ENCODE results near the gene TNRC6C. TPM values are rescaled to one million over a fixed set of nuclear protein-coding genes. Genes with fewer than 3 reads are reported as not detected.

The TNRC6C gene
- total RNA-seq, 2 experiments from 2014 or later = 50.7 to 57.3 TPM

DNA sequence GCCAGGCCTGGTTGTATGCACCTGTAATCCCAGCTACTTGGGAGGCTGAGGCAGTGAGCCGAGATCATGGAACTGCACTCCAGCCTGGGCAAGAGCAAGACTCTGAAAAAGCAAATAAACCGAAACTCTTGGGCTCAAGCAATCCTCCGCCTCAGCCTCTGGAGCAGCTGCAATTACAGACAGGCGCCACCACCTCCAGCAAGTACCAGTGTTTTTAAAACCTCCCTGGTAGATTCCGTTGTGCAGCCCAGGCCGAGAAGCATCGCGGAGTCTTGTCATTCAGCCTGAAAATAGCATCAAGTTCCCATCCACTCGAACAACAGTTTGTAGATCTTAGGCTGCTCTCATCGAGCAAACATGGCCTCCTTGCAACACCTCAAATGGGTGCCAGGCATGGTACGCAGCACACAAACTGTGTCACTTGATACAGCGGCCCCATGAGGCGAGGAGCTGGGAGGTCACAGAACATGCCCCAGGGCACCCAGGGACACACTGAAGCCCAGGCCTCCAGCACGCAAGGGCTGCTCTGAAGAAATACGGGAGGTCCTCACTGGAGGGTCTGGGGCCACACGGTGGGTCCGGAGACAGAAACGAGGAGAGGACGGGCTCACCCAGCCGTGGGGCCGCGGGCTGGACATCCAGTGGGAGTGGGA lies 152.0 kb downstream of the TNRC6C start:
- H3K27ac ChIP-seq (ENCODE audit: low read depth in 1 of 2, low read length in 2 of 2) = no peak overlapping the region
- peaks cover 55% of the 10 kb centered on the region for H3K4me1 ChIP-seq (ENCODE audit: insufficient read depth, low read length)
- peak in 1 of 14 experiments; percentile 18 for DNase-seq
- no peaks in the 10 kb centered on the region for H3K27me3 Mint-ChIP-seq
- ChIA-PET CTCF (interaction anchor here (2.6 kb wide), 1 partner anchor 66 kb away, joined by 7 read pairs; no protein-coding TSS in a partner anchor), POLR2A (interaction anchor here (1.6 to 9.3 kb wide), 2 partner anchors 17 to 24 kb away, joined by 8 to 151 read pairs; partner anchors contain the start of genes TMC6 and TMC8)
- peak overlapping the region; percentile 55 for H3K27ac Mint-ChIP-seq
- intact Hi-C loops (cut with DNase I, micrococcal nuclease) = loop anchor here in 1 of 2 experiments (5.0 kb wide), 1 partner anchor 37 kb away; the partner anchor contains the start of gene C17orf99
- H3K27me3 ChIP-seq (ENCODE audit: control insufficient read depth in 1 of 2, insufficient read depth in 2 of 2, low read length in 2 of 2) = no peaks in the 10 kb centered on the region
- no peak for ATAC-seq (ENCODE audit: poor library complexity)
- H3K4me1 Mint-ChIP-seq (ENCODE audit: low read depth) = peaks cover 46% of the 10 kb centered on the region
- peaks cover 67% of the 10 kb centered on the region for H3K36me3 Mint-ChIP-seq (ENCODE audit: low read depth)
- peaks cover 84% of the 10 kb centered on the region for H3K36me3 ChIP-seq (ENCODE audit: insufficient read depth, low read length)
- no peaks in the 10 kb centered on the region for H3K9me3 ChIP-seq (ENCODE audit: control insufficient read depth in 1 of 2, insufficient read depth in 1 of 2, low read length in 2 of 2)
- H3K4me3 ChIP-seq (ENCODE audit: low read length) = no peak overlapping the region
- no peak overlapping the region for H3K4me3 Mint-ChIP-seq
- H3K9me3 Mint-ChIP-seq = no peaks in the 10 kb centered on the region
- no peak for TF ChIP-seq CTCF (IDR thresholded peaks at IDR 0.05)

GRCh38 chr17:78111016-78111726 lies 152.7 kb downstream of the TNRC6C start:
- Histone ChIP-seq H3K9me3 (ENCODE audit: control insufficient read depth in 1 of 2, insufficient read depth in 1 of 2, low read length in 2 of 2) (no peaks in the 10 kb centered on the region), H3K36me3 (ENCODE audit: insufficient read depth, low read length) (peaks cover 84% of the 10 kb centered on the region), H3K27ac (ENCODE audit: low read depth in 1 of 2, low read length in 2 of 2) (no peak overlapping the region), H3K27me3 (ENCODE audit: control insufficient read depth in 1 of 2, insufficient read depth in 2 of 2, low read length in 2 of 2) (no peaks in the 10 kb centered on the region), H3K4me1 (ENCODE audit: insufficient read depth, low read length) (peaks cover 61% of the 10 kb centered on the region), H3K4me3 (ENCODE audit: low read length) (no peak overlapping the region)
- Mint-ChIP-seq H3K27me3 (no peaks in the 10 kb centered on the region), H3K4me3 (no peak overlapping the region), H3K36me3 (ENCODE audit: low read depth) (peaks cover 67% of the 10 kb centered on the region), H3K9me3 (no peaks in the 10 kb centered on the region), H3K27ac (peak overlapping the region; percentile 55), H3K4me1 (ENCODE audit: low read depth) (peaks cover 46% of the 10 kb centered on the region)
- POLR2A ChIA-PET = interaction anchor here (1.6 to 9.3 kb wide), 3 partner anchors 10 to 23 kb away, joined by 8 to 151 read pairs (median 16); partner anchors contain the start of genes TMC6 and TMC8
- CTCF ChIA-PET = interaction anchor here (0.6 to 2.6 kb wide), 2 partner anchors 40 to 65 kb away, joined by 4 to 7 read pairs; no protein-coding TSS in a partner anchor
- DNase-seq = peak in 1 of 14 experiments; percentile 24
- intact Hi-C loops (cut with DNase I, micrococcal nuclease) = loop anchor here in 1 of 2 experiments (5.0 kb wide), 1 partner anchor 36 kb away; the partner anchor contains the start of gene C17orf99
- no peak for TF ChIP-seq CTCF (IDR thresholded peaks at IDR 0.05)
- no peak for ATAC-seq (ENCODE audit: poor library complexity)

GRCh38 chr17:78111727-78112517 lies 153.4 kb downstream of the TNRC6C start:
- intact Hi-C loops (cut with DNase I, micrococcal nuclease) = loop anchor here (1.0 to 5.0 kb wide), 4 partner anchors 22 to 139 kb away; partner anchors contain the start of gene C17orf99 (in 1 of the 2)
- Histone ChIP-seq H3K9me3 (ENCODE audit: control insufficient read depth in 1 of 2, insufficient read depth in 1 of 2, low read length in 2 of 2) (no peaks in the 10 kb centered on the region), H3K27me3 (ENCODE audit: control insufficient read depth in 1 of 2, insufficient read depth in 2 of 2, low read length in 2 of 2) (no peaks in the 10 kb centered on the region), H3K4me1 (ENCODE audit: insufficient read depth, low read length) (peaks cover 68% of the 10 kb centered on the region), H3K4me3 (ENCODE audit: low read length) (no peak overlapping the region), H3K27ac (ENCODE audit: low read depth in 1 of 2, low read length in 2 of 2) (peak overlapping the region in 1 of 2 donors; percentile 7), H3K36me3 (ENCODE audit: insufficient read depth, low read length) (peaks cover 91% of the 10 kb centered on the region)
- H3K4me3 Mint-ChIP-seq = no peak overlapping the region
- peak overlapping the region; percentile 84 for H3K27ac Mint-ChIP-seq
- ChIA-PET CTCF (interaction anchor here (1.0 to 2.8 kb wide), 11 partner anchors 14 to 139 kb away, joined by 3 to 37 read pairs (median 8); partner anchors contain the start of genes TMC6 and TMC8), POLR2A (interaction anchor here (1.0 to 9.3 kb wide), 10 partner anchors 10 to 140 kb away, joined by 3 to 151 read pairs (median 9); partner anchors contain the start of genes TMC6 and TMC8)
- H3K36me3 Mint-ChIP-seq (ENCODE audit: low read depth) = peaks cover 69% of the 10 kb centered on the region
- H3K4me1 Mint-ChIP-seq (ENCODE audit: low read depth) = peaks cover 44% of the 10 kb centered on the region
- TF ChIP-seq CTCF (IDR thresholded peaks at IDR 0.05) = no peak
- H3K27me3 Mint-ChIP-seq = no peaks in the 10 kb centered on the region
- peak in 2 of 14 experiments; percentile 1 to 27 for DNase-seq
- peak; percentile 5 for ATAC-seq (ENCODE audit: poor library complexity)
- no peaks in the 10 kb centered on the region for H3K9me3 Mint-ChIP-seq

All from CD4-positive, alpha-beta T cell (primary cell).